ENCODE data around the gene CACNA1B. TPM values are rescaled to one million over a fixed set of nuclear protein-coding genes. Genes with fewer than 3 reads are reported as not detected.
A peak's percentile ranks its signal among the peaks of the same experiment; 100 is the strongest.

CACNA1B gene
- polyA plus RNA-seq, 1 of the 3 experiments (the other 2 are of a cell fraction) = 0.03 TPM

DNA sequence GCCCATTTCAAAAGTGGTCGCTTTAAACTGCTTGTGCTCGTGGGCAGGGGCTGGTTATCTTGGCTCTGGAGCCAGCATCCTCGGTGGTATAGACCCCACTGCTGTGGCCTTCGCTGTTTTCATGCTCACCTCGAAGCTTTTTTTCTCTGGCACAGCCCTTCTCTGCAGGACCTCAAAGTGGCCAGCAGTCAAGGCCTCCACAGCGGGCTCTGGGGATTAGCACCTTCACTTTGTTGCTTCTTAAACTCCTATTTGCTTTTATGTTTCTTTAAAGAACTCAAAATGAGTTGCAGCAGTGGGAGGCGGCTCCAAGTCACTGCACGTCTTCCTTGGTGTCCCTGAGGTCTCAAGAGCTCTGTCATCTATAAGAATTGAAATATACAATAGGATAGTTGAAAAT lies 165.1 kb downstream of the CACNA1B start:
- Histone ChIP-seq H3K4me3 (ENCODE audit: low read depth in 2 of 2, low read length in 1 of 2) (no peak overlapping the region), H3K36me3 (replicated peaks in 1 of 2; ENCODE audit: control insufficient read depth in 1 of 2, insufficient read depth in 2 of 2, low read length in 1 of 2) (no peaks in the 10 kb centered on the region), H3K9ac (no peak overlapping the region), H3K79me2 (ENCODE audit: insufficient read depth) (no peaks in the 10 kb centered on the region), H3K4me1 (ENCODE audit: control insufficient read depth in 1 of 2, insufficient read depth in 2 of 2, low read depth in 1 of 2, low read length in 1 of 2) (peaks cover 0 to 6% of the 10 kb centered on the region in 2 experiments; a peak in 1 of 4 replicates), H3F3A (replicated peaks; ENCODE audit: insufficient read depth) (no peaks in the 10 kb centered on the region), H3K27me3 (ENCODE audit: insufficient read depth) (no peaks in the 10 kb centered on the region), H3K27ac (ENCODE audit: low read depth in 2 of 2, low read length in 1 of 2) (no peak overlapping the region), H3K4me2 (no peak overlapping the region), H3K9me3 (no peaks in the 10 kb centered on the region), H3K9me2 (no peaks in the 10 kb centered on the region), H4K20me1 (ENCODE audit: insufficient read depth) (no peaks in the 10 kb centered on the region), H2AFZ (ENCODE audit: low read depth) (no peak overlapping the region)
- peak; percentile 4 for DNase-seq
- POLR2A ChIA-PET = no interaction called here
- WGBS (ENCODE audit: low lambda C conversion rate) = 18% methylated on average over 8 of the region's 8 CpGs
- CTCF ChIA-PET = no interaction called here
- no peak for TF ChIP-seq GATA2 (CRISPR knock-in tag; IDR thresholded peaks at IDR 0.05)
- no peak for TF ChIP-seq JUND (IDR thresholded peaks at IDR 0.05)
- TF ChIP-seq POLR2AphosphoS5 (IDR thresholded peaks at IDR 0.05; ENCODE audit: low read depth, low read length) = no peak
- TF ChIP-seq CHD2 (IDR thresholded peaks at IDR 0.05; ENCODE audit: low read length, partially characterized antibody) = no peak

DNA sequence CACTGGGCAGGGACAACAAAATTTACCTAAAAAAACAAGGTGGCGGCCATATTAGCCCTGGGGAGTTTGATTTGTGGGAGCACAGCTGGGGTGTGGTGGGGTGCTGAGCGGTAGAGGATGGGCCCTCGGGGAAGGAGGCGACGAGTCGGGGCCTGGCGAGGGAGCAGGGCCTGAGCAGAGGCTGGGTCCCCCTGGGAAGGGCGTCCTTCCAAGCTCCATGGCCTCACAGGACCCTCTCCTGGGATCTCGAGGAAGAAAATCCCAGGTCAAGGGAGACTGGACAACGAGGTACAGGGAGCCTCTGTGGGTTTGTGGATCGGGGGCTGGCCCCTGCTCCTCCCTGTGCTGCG lies 165.5 kb downstream of the CACNA1B start:
- no peaks in the 10 kb centered on the region for H3F3A ChIP-seq (replicated peaks; ENCODE audit: insufficient read depth)
- 32% methylated on average over 6 of the region's 12 CpGs for WGBS (ENCODE audit: low lambda C conversion rate)
- no peak overlapping the region for H2AFZ ChIP-seq (ENCODE audit: low read depth)
- H3K9me3 ChIP-seq = no peaks in the 10 kb centered on the region
- H3K79me2 ChIP-seq (ENCODE audit: insufficient read depth) = no peaks in the 10 kb centered on the region
- H3K27me3 ChIP-seq (ENCODE audit: insufficient read depth) = no peaks in the 10 kb centered on the region
- no peaks in the 10 kb centered on the region for H3K9me2 ChIP-seq
- no peak for DNase-seq
- H3K27ac ChIP-seq (ENCODE audit: low read depth in 2 of 2, low read length in 1 of 2) = no peak overlapping the region
- peaks cover 0 to 6% of the 10 kb centered on the region in 2 experiments; a peak in 1 of 4 replicates for H3K4me1 ChIP-seq (ENCODE audit: control insufficient read depth in 1 of 2, insufficient read depth in 2 of 2, low read depth in 1 of 2, low read length in 1 of 2)
- ChIA-PET POLR2A (no interaction called here), CTCF (no interaction called here)
- H3K4me2 ChIP-seq = no peak overlapping the region
- H4K20me1 ChIP-seq (ENCODE audit: insufficient read depth) = no peaks in the 10 kb centered on the region
- H3K9ac ChIP-seq = no peak overlapping the region
- no peaks in the 10 kb centered on the region for H3K36me3 ChIP-seq (replicated peaks in 1 of 2; ENCODE audit: control insufficient read depth in 1 of 2, insufficient read depth in 2 of 2, low read length in 1 of 2)
- H3K4me3 ChIP-seq (ENCODE audit: low read depth in 2 of 2, low read length in 1 of 2) = no peak overlapping the region
- TF ChIP-seq USF2 (IDR thresholded peaks at IDR 0.05; ENCODE audit: borderline replicate concordance, low read depth, low read length) (no peak), ELF1 (IDR thresholded peaks at IDR 0.05) (no peak), ZBTB33 (IDR thresholded peaks at IDR 0.05; ENCODE audit: borderline replicate concordance, low read depth) (no peak), TEAD4 (IDR thresholded peaks at IDR 0.05; ENCODE audit: borderline replicate concordance, insufficient read depth) (no peak), YY1 (IDR thresholded peaks at IDR 0.05; ENCODE audit: low read depth) (no peak), FOSL2 (IDR thresholded peaks at IDR 0.05; ENCODE audit: borderline replicate concordance, low read depth) (no peak), POLR2AphosphoS5 (IDR thresholded peaks at IDR 0.05; ENCODE audit: low read depth, low read length) (no peak), REST (IDR thresholded peaks at IDR 0.05; ENCODE audit: low read depth, low read length) (no peak), GABPA (IDR thresholded peaks at IDR 0.05; ENCODE audit: low read depth) (no peak), NRF1 (IDR thresholded peaks at IDR 0.05; ENCODE audit: low read depth, low read length) (no peak), EP300 (IDR thresholded peaks at IDR 0.05; ENCODE audit: borderline replicate concordance in 1 of 2, low read depth in 1 of 2, low read length in 1 of 2) (no peak), NFIC (IDR thresholded peaks at IDR 0.05; ENCODE audit: borderline replicate concordance) (no peak), CHD2 (IDR thresholded peaks at IDR 0.05; ENCODE audit: low read length, partially characterized antibody) (no peak), TCF12 (IDR thresholded peaks at IDR 0.05) (no peak), RFX5 (IDR thresholded peaks at IDR 0.05; ENCODE audit: low read length) (no peak), RXRA (IDR thresholded peaks at IDR 0.05; ENCODE audit: borderline replicate concordance, low read depth) (no peak), SMC3 (IDR thresholded peaks at IDR 0.05; ENCODE audit: low read depth, low read length) (no peak)
- TF ChIP-seq, protein P1, sequence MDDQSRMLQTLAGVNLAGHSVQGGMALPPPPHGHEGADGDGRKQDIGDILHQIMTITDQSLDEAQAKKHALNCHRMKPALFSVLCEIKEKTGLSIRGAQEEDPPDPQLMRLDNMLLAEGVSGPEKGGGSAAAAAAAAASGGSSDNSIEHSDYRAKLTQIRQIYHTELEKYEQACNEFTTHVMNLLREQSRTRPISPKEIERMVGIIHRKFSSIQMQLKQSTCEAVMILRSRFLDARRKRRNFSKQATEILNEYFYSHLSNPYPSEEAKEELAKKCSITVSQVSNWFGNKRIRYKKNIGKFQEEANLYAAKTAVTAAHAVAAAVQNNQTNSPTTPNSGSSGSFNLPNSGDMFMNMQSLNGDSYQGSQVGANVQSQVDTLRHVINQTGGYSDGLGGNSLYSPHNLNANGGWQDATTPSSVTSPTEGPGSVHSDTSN (IDR thresholded peaks at IDR 0.05) = no peak
- TF ChIP-seq, protein P2, sequence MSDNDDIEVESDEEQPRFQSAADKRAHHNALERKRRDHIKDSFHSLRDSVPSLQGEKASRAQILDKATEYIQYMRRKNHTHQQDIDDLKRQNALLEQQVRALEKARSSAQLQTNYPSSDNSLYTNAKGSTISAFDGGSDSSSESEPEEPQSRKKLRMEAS (IDR thresholded peaks at IDR 0.05; ENCODE audit: low read depth) = no peak

Data from SK-N-SH (cell line).